Measurements from ENCODE around the gene TP53RK. TPM values are rescaled to one million over a fixed set of nuclear protein-coding genes. Genes with fewer than 3 reads are reported as not detected.

Gene TP53RK
- total and polyA plus RNA-seq, 2 of the 13 experiments (the other 11 are each of a cell fraction or from before 2014, with no cell fraction given): 12.9 to 25.5 TPM

DNA sequence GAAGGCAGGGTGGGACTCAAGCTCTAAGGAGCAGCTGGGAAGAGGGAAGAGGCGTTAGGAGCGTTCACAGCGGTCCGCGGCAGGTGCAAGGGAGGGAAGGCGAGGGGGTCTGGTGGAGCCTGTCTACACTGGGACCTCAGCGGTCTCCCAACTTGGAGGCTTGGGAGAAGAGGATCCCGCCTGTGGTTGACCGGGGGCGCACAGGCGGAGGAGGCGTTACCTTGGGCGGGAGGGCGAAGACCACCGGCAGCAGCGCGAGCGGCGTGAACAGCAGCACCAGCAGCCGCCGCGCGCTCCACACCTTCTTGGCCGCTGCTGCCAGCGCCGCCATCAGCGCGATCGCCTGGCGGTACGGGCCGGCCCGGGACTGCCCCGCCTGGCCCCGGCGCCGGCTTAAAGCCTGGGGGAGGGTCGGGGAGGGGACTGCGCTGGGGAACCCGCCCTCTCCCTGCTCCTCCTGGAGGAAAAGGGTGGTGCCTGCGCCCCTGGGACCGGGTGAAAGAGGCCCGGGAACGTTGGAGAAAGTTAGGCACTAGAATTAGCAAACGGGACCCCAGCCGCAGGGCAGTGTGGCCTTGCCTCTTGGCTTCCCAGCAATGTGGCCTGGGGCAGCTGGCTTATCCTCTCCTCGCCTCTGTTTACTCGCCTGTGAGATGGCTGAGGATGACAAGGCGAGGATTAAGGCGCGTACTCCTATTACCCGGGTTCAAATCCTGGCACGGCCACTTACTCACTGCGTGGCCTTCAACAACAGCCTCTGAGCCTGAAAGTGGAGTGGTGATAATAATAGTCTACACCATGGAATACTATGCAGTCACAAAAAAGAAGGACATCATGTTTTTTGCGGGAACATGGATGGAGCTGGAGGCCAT is 37.9 kb downstream of the TP53RK start, which contains the start of gene SLC13A3 (continued):
- TF ChIP-seq CBX2 (IDR thresholded peaks at IDR 0.05; ENCODE audit: low read depth, low read length) (no peak), CBX2 (CRISPR knock-in tag; IDR thresholded peaks at IDR 0.05; ENCODE audit: low read depth) (peak; percentile 97; the same call in 1 of the 2 replicates), ZNF598 (CRISPR knock-in tag; IDR thresholded peaks at IDR 0.05; ENCODE audit: borderline replicate concordance) (peak; percentile 86; the same call in 1 of the 2 replicates), ZFX (CRISPR knock-in tag; IDR thresholded peaks at IDR 0.05; ENCODE audit: low read depth) (peak; percentile 89), NFE2L2 (IDR thresholded peaks at IDR 0.05; ENCODE audit: low read length) (0 out of 2 replicates have a peak, but pooled peaks have one; percentile 13), AGO2 (optimal IDR thresholded peaks at IDR 0.05; ENCODE audit: low read depth, low read length) (peak; percentile 96), POLR2G (IDR thresholded peaks at IDR 0.05; ENCODE audit: low read depth, low read length) (peak; percentile 100), HNRNPH1 (optimal IDR thresholded peaks at IDR 0.05; ENCODE audit: low read depth, low read length) (no peak), FOXK2 (IDR thresholded peaks at IDR 0.05) (no peak), KDM3A (CRISPR knock-in tag; IDR thresholded peaks at IDR 0.05; ENCODE audit: low read depth) (peak; percentile 81; the same call in 1 of the 2 replicates), SUZ12 (IDR thresholded peaks at IDR 0.05; ENCODE audit: low read depth, low read length) (no peak), ZNF12 (CRISPR knock-in tag; IDR thresholded peaks at IDR 0.05) (peak; percentile 8; the same call in 1 of the 2 replicates), ZNF562 (CRISPR knock-in tag; IDR thresholded peaks at IDR 0.05; ENCODE audit: borderline replicate concordance) (no peak), NONO (IDR thresholded peaks at IDR 0.05) (no peak), NONO (CRISPR knock-in tag; conservative IDR thresholded peaks at IDR 0.05) (peak; percentile 90), PAX8 (CRISPR knock-in tag; IDR thresholded peaks at IDR 0.05; ENCODE audit: borderline replicate concordance) (peak; percentile 46; the same call in 1 of the 2 replicates), ZNF263 (CRISPR knock-in tag; IDR thresholded peaks at IDR 0.05) (peak; percentile 62), ZFAT (CRISPR knock-in tag; conservative IDR thresholded peaks at IDR 0.05) (no peak; the same call in 1 of the 2 replicates)
- TF ChIP-seq, protein P1, sequence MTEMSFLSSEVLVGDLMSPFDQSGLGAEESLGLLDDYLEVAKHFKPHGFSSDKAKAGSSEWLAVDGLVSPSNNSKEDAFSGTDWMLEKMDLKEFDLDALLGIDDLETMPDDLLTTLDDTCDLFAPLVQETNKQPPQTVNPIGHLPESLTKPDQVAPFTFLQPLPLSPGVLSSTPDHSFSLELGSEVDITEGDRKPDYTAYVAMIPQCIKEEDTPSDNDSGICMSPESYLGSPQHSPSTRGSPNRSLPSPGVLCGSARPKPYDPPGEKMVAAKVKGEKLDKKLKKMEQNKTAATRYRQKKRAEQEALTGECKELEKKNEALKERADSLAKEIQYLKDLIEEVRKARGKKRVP (CRISPR knock-in tag; IDR thresholded peaks at IDR 0.05): no peak
- TF ChIP-seq, protein P2, sequence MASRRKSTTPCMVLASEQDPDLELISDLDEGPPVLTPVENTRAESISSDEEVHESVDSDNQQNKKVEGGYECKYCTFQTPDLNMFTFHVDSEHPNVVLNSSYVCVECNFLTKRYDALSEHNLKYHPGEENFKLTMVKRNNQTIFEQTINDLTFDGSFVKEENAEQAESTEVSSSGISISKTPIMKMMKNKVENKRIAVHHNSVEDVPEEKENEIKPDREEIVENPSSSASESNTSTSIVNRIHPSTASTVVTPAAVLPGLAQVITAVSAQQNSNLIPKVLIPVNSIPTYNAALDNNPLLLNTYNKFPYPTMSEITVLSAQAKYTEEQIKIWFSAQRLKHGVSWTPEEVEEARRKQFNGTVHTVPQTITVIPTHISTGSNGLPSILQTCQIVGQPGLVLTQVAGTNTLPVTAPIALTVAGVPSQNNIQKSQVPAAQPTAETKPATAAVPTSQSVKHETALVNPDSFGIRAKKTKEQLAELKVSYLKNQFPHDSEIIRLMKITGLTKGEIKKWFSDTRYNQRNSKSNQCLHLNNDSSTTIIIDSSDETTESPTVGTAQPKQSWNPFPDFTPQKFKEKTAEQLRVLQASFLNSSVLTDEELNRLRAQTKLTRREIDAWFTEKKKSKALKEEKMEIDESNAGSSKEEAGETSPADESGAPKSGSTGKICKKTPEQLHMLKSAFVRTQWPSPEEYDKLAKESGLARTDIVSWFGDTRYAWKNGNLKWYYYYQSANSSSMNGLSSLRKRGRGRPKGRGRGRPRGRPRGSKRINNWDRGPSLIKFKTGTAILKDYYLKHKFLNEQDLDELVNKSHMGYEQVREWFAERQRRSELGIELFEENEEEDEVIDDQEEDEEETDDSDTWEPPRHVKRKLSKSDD (CRISPR knock-in tag; IDR thresholded peaks at IDR 0.05; ENCODE audit: low read depth): peak; percentile 25; the same call in 1 of the 2 replicates
- TF ChIP-seq, protein P3, sequence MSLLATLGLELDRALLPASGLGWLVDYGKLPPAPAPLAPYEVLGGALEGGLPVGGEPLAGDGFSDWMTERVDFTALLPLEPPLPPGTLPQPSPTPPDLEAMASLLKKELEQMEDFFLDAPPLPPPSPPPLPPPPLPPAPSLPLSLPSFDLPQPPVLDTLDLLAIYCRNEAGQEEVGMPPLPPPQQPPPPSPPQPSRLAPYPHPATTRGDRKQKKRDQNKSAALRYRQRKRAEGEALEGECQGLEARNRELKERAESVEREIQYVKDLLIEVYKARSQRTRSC (CRISPR knock-in tag; IDR thresholded peaks at IDR 0.05; ENCODE audit: low read depth): peak; percentile 48

Data from HepG2 (cell line).